HepG2 (cell line): ENCODE results near the gene C6orf136. TPM values are rescaled to one million over a fixed set of nuclear protein-coding genes. Genes with fewer than 3 reads are reported as not detected.

Source experiments
- ATAC-seq: fragments of 200-7000 bp; cut with Tn5 transposase; 3 replicates; pipeline ENCODE4 v1.9.1; 2020; ENCODE audit warnings: mild to moderate bottlenecking, moderate library complexity
- BruUV-seq: library from RNA; stranded (reverse); fragments of 400-500 nt; replicated peaks from 2 replicates; lab custom pipeline; 2021; lab: Mats Ljungman, UMichigan
- CTCF ChIA-PET: fragments of 300-600 bp; formaldehyde crosslinking; extraction: SDS; loops from one replicate; lab custom pipeline; 2021; ENCODE audit warnings: low total read pairs, inconsistent platforms, low intra/inter-chr PET ratio; lab: Yijun Ruan, JAX
- POLR2A ChIA-PET: fragments of 350-600 bp; sonication (Branson Sonifier 250); formaldehyde crosslinking; loops from one replicate; lab custom pipeline; 2020; ENCODE audit warnings: antibody characterized with exemption, inconsistent platforms; lab: Yijun Ruan, JAX
- DNase-seq: peaks from one replicate; pipeline ENCODE4 v3.0.0-alpha.2; 2015; ENCODE audit warnings: low spot score
- FAIRE-seq: peaks from 3 replicates; lab custom pipeline; 2011; peaks lifted over from hg19 to GRCh38; lab: Jason Lieb, UNC
- H2AFZ ChIP-seq: one replicate; pipeline ENCODE4 v1.6.1; 2011; ENCODE audit warnings: low read length, inconsistent platforms
- H3K27ac ChIP-seq: fragments of 300-600 bp; 3 replicates; pipeline ENCODE4 v1.8.0; 2011; ENCODE audit warnings: mixed run types, mild to moderate bottlenecking, mixed read lengths, low read length, inconsistent platforms; ENCODE audit not compliant: insufficient read depth; ENCODE audit errors: extremely low read length
- H3K27me3 ChIP-seq, 2 experiments: fragments of 200-600 bp in 1 of 2; 2 replicates in 1 of 2; 3 replicates in 1 of 2; pipeline versions ENCODE4 v1.6.0 to v1.8.0; 2011; ENCODE audit warnings: low read length in 2 of 2, mild to moderate bottlenecking in 2 of 2, moderate library complexity in 2 of 2, inconsistent platforms in 1 of 2; ENCODE audit not compliant: insufficient read depth in 2 of 2, control insufficient read depth in 1 of 2
- H3K36me3 ChIP-seq, 2 experiments: fragments of 200-600 bp in 1 of 2; replicated peaks in 1 of 2; 2 replicates in 1 of 2; 3 replicates in 1 of 2; pipeline versions ENCODE4 v1.5.1 to v1.8.0; 2011; ENCODE audit warnings: low read length in 2 of 2, inconsistent platforms in 1 of 2; ENCODE audit not compliant: insufficient read depth in 2 of 2, control insufficient read depth in 1 of 2
- H3K4me1 ChIP-seq: 2 replicates; pipeline ENCODE4 v1.5.1; 2012; ENCODE audit warnings: low read length, inconsistent platforms; ENCODE audit not compliant: insufficient read depth
- H3K4me2 ChIP-seq: 2 replicates; pipeline ENCODE4 v1.6.0; 2011; ENCODE audit warnings: low read depth, low read length, inconsistent platforms
- H3K4me3 ChIP-seq, 3 experiments: fragments of 200-600 bp in 1 of 3; sonication (generic), shearing (Covaris generic) in 1 of 3; replicated peaks in 1 of 3; 2 replicates each; pipeline ENCODE4 v1.5.1; 2011 to 2016; ENCODE audit warnings: low read length in 3 of 3, inconsistent platforms in 2 of 3, low read depth in 2 of 3, mild to moderate bottlenecking in 2 of 3, control low read depth in 1 of 3, mixed read lengths in 1 of 3; ENCODE audit not compliant: insufficient read depth in 1 of 3
- H3K79me2 ChIP-seq: one replicate; pipeline ENCODE4 v1.6.1; 2011; ENCODE audit warnings: low read length, inconsistent platforms; ENCODE audit not compliant: insufficient read depth
- H3K9ac ChIP-seq: 2 replicates; pipeline ENCODE4 v1.6.0; 2011; ENCODE audit warnings: mild to moderate bottlenecking, low read depth, low read length, inconsistent platforms; ENCODE audit not compliant: insufficient read depth
- H3K9me3 ChIP-seq: 2 replicates; pipeline ENCODE4 v1.5.1; 2012; ENCODE audit warnings: mild to moderate bottlenecking, low read length
- H4K20me1 ChIP-seq: 2 replicates; pipeline ENCODE4 v1.6.0; 2011; ENCODE audit warnings: inconsistent platforms, mild to moderate bottlenecking, low read length, moderate library complexity; ENCODE audit not compliant: insufficient read depth
- REL ChIP-seq: sonication (generic); formaldehyde crosslinking; conservative IDR thresholded peaks from 2 replicates; pipeline ENCODE4 v1.8.0; 2022; ENCODE audit warnings: mild to moderate bottlenecking, missing genetic modification reagents, moderate library complexity
- ZFP91 ChIP-seq: sonication (generic); formaldehyde crosslinking; IDR thresholded peaks from 2 replicates; pipeline ENCODE4 v1.9.0; 2022; ENCODE audit warnings: missing genetic modification reagents, mild to moderate bottlenecking, borderline replicate concordance
- ZFX ChIP-seq: sonication (generic); formaldehyde crosslinking; IDR thresholded peaks from 2 replicates; pipeline ENCODE4 v1.4.0; 2020; ENCODE audit warnings: mild to moderate bottlenecking, low read depth, missing genetic modification reagents, moderate library complexity
- ZHX2 ChIP-seq, 2 experiments: sonication (generic) in 1 of 2; formaldehyde crosslinking in 1 of 2; IDR thresholded peaks; 2 replicates each; pipeline versions ENCODE4 v1.6.1 to v1.9.0; 2014 to 2022; ENCODE audit warnings: antibody characterized with exemption in 1 of 2, borderline replicate concordance in 1 of 2, inconsistent platforms in 1 of 2, low read depth in 1 of 2, missing genetic modification reagents in 1 of 2
- ZMYM4 ChIP-seq: sonication (generic); formaldehyde crosslinking; IDR thresholded peaks from 2 replicates; pipeline ENCODE4 v1.8.1; 2023; ENCODE audit warnings: mild to moderate bottlenecking, missing genetic modification reagents
- ZNF276 ChIP-seq: sonication (generic); formaldehyde crosslinking; IDR thresholded peaks from 2 replicates; pipeline ENCODE4 v1.4.0; 2020; ENCODE audit warnings: mild to moderate bottlenecking, low read depth, missing genetic modification reagents
- WGBS: methylation state at CpG from one replicate; pipeline ENCODE4 v1.1.6; 2017; ENCODE audit warnings: low lambda C conversion rate; 5-methylcytosine and 5-hydroxymethylcytosine counted together
- in situ Hi-C: cut with HindIII; loops from 2 replicates; pipeline ENCODE4 v1.10.0; 2017; ENCODE audit warnings: low pct_unique_long_range_greater_than_20kb; ENCODE audit not compliant: extremely low pct_ligation_motif_present
- intact Hi-C: fragments of 100-400 bp; cut with micrococcal nuclease; formaldehyde crosslinking; loops from one replicate; pipeline ENCODE4 v1.10.0; 2022; ENCODE audit not compliant: unreplicated experiment
- polyA plus RNA-seq, 8 experiments: library from polyadenylated mRNA; depleted of rRNA in 3 of 8; stranded (reverse) in 7 of 8; unstranded in 1 of 8; fragments of >200 nt; fragmentation: Illumina TruSeq in 4 of 8; extraction: Trizol in 4 of 8; gene quantifications; 2 replicates each; pipeline versions ENCODE4 v1.2.1 to v1.2.3, GENCODE V29; 2011 to 2016; ENCODE audit warnings: low read depth in 4 of 8, missing spikeins in 1 of 8, mixed read lengths in 1 of 8; ENCODE audit not compliant: insufficient read depth in 1 of 8
- total RNA-seq, 5 experiments: library from RNA; depleted of rRNA; stranded (reverse); fragments of >200 nt; fragmentation: Illumina TruSeq; extraction: Trizol; gene quantifications; 2 replicates each; pipeline ENCODE4 v1.2.3, GENCODE V29; 2016; ENCODE audit warnings: low read depth in 1 of 5

C6orf136 gene
- total and polyA plus RNA-seq, 2 of the 13 experiments (the other 11 are each of a cell fraction or from before 2014, with no cell fraction given): 12.0 to 26.2 TPM

- no peak for TF ChIP-seq ZNF276 (CRISPR knock-in tag)
Measured at GRCh38 chr6:30684386-30685156, 37.6 kb downstream of the C6orf136 start (continued).

- 93% methylated on average over 29 of the region's 29 CpGs for WGBS
- no peak overlapping the region for H3K27ac ChIP-seq
- no peaks in the 10 kb centered on the region for H4K20me1 ChIP-seq
- no peak for ATAC-seq
- H3K79me2 ChIP-seq: no peaks in the 10 kb centered on the region
- H3K4me3 ChIP-seq: no peak overlapping the region; a peak in 1 of 6 replicates
- no peak for DNase-seq
- H3K36me3 ChIP-seq: no peaks in the 10 kb centered on the region
- no peaks in the 10 kb centered on the region for H3K27me3 ChIP-seq
- ChIA-PET CTCF (interaction anchor here (1.0 kb wide), 1 partner anchor 37 kb away, joined by 4 read pairs; no protein-coding TSS in a partner anchor), POLR2A (interaction anchor here (2.5 kb wide), 1 partner anchor 37 kb away, joined by 10 read pairs; no protein-coding TSS in a partner anchor)
- no peak overlapping the region for H3K9ac ChIP-seq
- no peak overlapping the region for H2AFZ ChIP-seq
- FAIRE-seq: no peak
- H3K4me1 ChIP-seq: peaks cover 71% of the 10 kb centered on the region
- no peaks in the 10 kb centered on the region for H3K9me3 ChIP-seq
- no TSS peak for BruUV-seq
- H3K4me2 ChIP-seq: no peak overlapping the region; the same call in 1 of the 2 replicates
- in situ Hi-C loops: loop anchor here (25.0 kb wide), 1 partner anchor 402 kb away; no protein-coding TSS in a partner anchor
- intact Hi-C loops: no loop called here
- TF ChIP-seq ZFX (CRISPR knock-in tag): no peak
- peak; percentile 55; the same call in 1 of the 2 replicates for TF ChIP-seq ZFP91 (CRISPR knock-in tag)
- TF ChIP-seq ZHX2 (IDR thresholded peaks at IDR 0.05; ENCODE audit: low read depth): no peak
- TF ChIP-seq ZHX2 (CRISPR knock-in tag; IDR thresholded peaks at IDR 0.05; ENCODE audit: borderline replicate concordance): no peak
- no peak for TF ChIP-seq ZMYM4
- TF ChIP-seq REL (CRISPR knock-in tag): 0 out of 2 replicates have a peak, but pooled peaks have one; percentile 36
Measured at GRCh38 chr6:30685157-30686008, 38.5 kb downstream of the C6orf136 start.
